Skeletal muscle satellite cell (primary cell): ENCODE results near the gene WNT11.

ENCODE experiments used
- H3K27me3 ChIP-seq: 2 replicates; pipeline ENCODE4 v1.7.0; 2013; ENCODE audit warnings: low read length; ENCODE audit not compliant: control insufficient read depth, insufficient read depth
- H3K36me3 ChIP-seq: 2 replicates; pipeline ENCODE4 v1.7.0; 2013; ENCODE audit warnings: mild to moderate bottlenecking, control low read depth, low read length; ENCODE audit not compliant: insufficient read depth
- H3K4me1 ChIP-seq: 2 replicates; pipeline ENCODE4 v1.7.0; 2013; ENCODE audit warnings: low read length; ENCODE audit not compliant: control insufficient read depth, insufficient read depth
- H3K4me2 ChIP-seq: 2 replicates; pipeline ENCODE4 v1.7.0; 2013; ENCODE audit warnings: mild to moderate bottlenecking, low read length
- H3K4me3 ChIP-seq: 2 replicates; pipeline ENCODE4 v1.7.0; 2013; ENCODE audit warnings: low read length
- H3K9ac ChIP-seq: 2 replicates; pipeline ENCODE4 v1.7.0; 2013; ENCODE audit warnings: mild to moderate bottlenecking, low read depth, low read length, moderate library complexity
- H3K9me3 ChIP-seq: replicated peaks from 2 replicates; pipeline ENCODE4 v1.7.0; 2013; ENCODE audit warnings: mild to moderate bottlenecking, control low read depth, low read length

WNT11 gene

GRCh38 chr11:76176463-76176862 lies 29.8 kb downstream of the WNT11 start:
- Histone ChIP-seq H3K4me1 (no peaks in the 10 kb centered on the region), H3K9ac (no peak overlapping the region), H3K27me3 (peaks cover 45% of the 10 kb centered on the region), H3K36me3 (no peaks in the 10 kb centered on the region), H3K9me3 (no peaks in the 10 kb centered on the region), H3K4me3 (no peak overlapping the region), H3K4me2 (no peak overlapping the region)

GRCh38 chr11:76175783-76176182 lies 30.5 kb downstream of the WNT11 start:
- no peak overlapping the region for H3K4me2 ChIP-seq
- H3K4me3 ChIP-seq = no peak overlapping the region
- no peak overlapping the region for H3K9ac ChIP-seq
- peaks cover 42% of the 10 kb centered on the region for H3K27me3 ChIP-seq
- no peaks in the 10 kb centered on the region for H3K9me3 ChIP-seq
- no peaks in the 10 kb centered on the region for H3K4me1 ChIP-seq
- no peaks in the 10 kb centered on the region for H3K36me3 ChIP-seq

- Histone ChIP-seq H3K36me3 (no peaks in the 10 kb centered on the region), H3K27me3 (peaks cover 34% of the 10 kb centered on the region), H3K4me1 (no peaks in the 10 kb centered on the region), H3K9me3 (no peaks in the 10 kb centered on the region), H3K4me2 (no peak overlapping the region), H3K4me3 (no peak overlapping the region), H3K9ac (no peak overlapping the region)
These were observed 32.0 kb downstream of the WNT11 start for GRCh38 chr11:76174330-76174729.

- H3K9ac ChIP-seq = no peak overlapping the region
- H3K4me3 ChIP-seq = no peak overlapping the region
- H3K27me3 ChIP-seq = peaks cover 40% of the 10 kb centered on the region
- H3K9me3 ChIP-seq = no peaks in the 10 kb centered on the region
- H3K4me1 ChIP-seq = no peaks in the 10 kb centered on the region
- H3K36me3 ChIP-seq = no peaks in the 10 kb centered on the region
- no peak overlapping the region for H3K4me2 ChIP-seq
These were observed 32.6 kb downstream of the WNT11 start for GRCh38 chr11:76173663-76174062.

GRCh38 chr11:76172583-76172982 lies 33.7 kb downstream of the WNT11 start:
- H3K9ac ChIP-seq = no peak overlapping the region
- H3K27me3 ChIP-seq = peaks cover 43% of the 10 kb centered on the region
- H3K9me3 ChIP-seq = no peaks in the 10 kb centered on the region
- H3K4me3 ChIP-seq = no peak overlapping the region
- no peaks in the 10 kb centered on the region for H3K4me1 ChIP-seq
- no peaks in the 10 kb centered on the region for H3K36me3 ChIP-seq
- no peak overlapping the region for H3K4me2 ChIP-seq

- Histone ChIP-seq H3K4me2 (no peak overlapping the region), H3K9ac (no peak overlapping the region), H3K36me3 (no peaks in the 10 kb centered on the region), H3K9me3 (no peaks in the 10 kb centered on the region), H3K4me1 (no peaks in the 10 kb centered on the region), H3K27me3 (peaks cover 58% of the 10 kb centered on the region), H3K4me3 (no peak overlapping the region)
These were observed 35.8 kb downstream of the WNT11 start for GRCh38 chr11:76170468-76170867.

- no peaks in the 10 kb centered on the region for H3K9me3 ChIP-seq
- H3K4me3 ChIP-seq = no peak overlapping the region
- peaks cover 57% of the 10 kb centered on the region for H3K27me3 ChIP-seq
- no peak overlapping the region for H3K4me2 ChIP-seq
- no peaks in the 10 kb centered on the region for H3K4me1 ChIP-seq
- no peaks in the 10 kb centered on the region for H3K36me3 ChIP-seq
- no peak overlapping the region for H3K9ac ChIP-seq
These were observed 36.8 kb downstream of the WNT11 start for GRCh38 chr11:76169473-76169896.

GRCh38 chr11:76167590-76167989 lies 38.7 kb downstream of the WNT11 start:
- Histone ChIP-seq H3K27me3 (peaks cover 61% of the 10 kb centered on the region), H3K9ac (no peak overlapping the region), H3K4me2 (no peak overlapping the region), H3K4me1 (no peaks in the 10 kb centered on the region), H3K36me3 (no peaks in the 10 kb centered on the region), H3K4me3 (no peak overlapping the region), H3K9me3 (no peaks in the 10 kb centered on the region)

- no peak overlapping the region for H3K4me3 ChIP-seq
- H3K4me1 ChIP-seq = no peaks in the 10 kb centered on the region
- H3K27me3 ChIP-seq = peaks cover 60% of the 10 kb centered on the region
- H3K9ac ChIP-seq = no peak overlapping the region
- H3K36me3 ChIP-seq = no peaks in the 10 kb centered on the region
- H3K9me3 ChIP-seq = no peaks in the 10 kb centered on the region
- no peak overlapping the region for H3K4me2 ChIP-seq
These were observed 40.0 kb downstream of the WNT11 start for GRCh38 chr11:76166314-76166713.

GRCh38 chr11:76164861-76165751 lies 41.2 kb downstream of the WNT11 start:
- H3K27me3 ChIP-seq = peaks cover 64% of the 10 kb centered on the region
- no peak overlapping the region for H3K4me3 ChIP-seq
- H3K4me1 ChIP-seq = no peaks in the 10 kb centered on the region
- H3K36me3 ChIP-seq = no peaks in the 10 kb centered on the region
- no peak overlapping the region for H3K9ac ChIP-seq
- no peak overlapping the region for H3K4me2 ChIP-seq
- no peaks in the 10 kb centered on the region for H3K9me3 ChIP-seq

GRCh38 chr11:76164081-76164480 lies 42.2 kb downstream of the WNT11 start:
- no peak overlapping the region for H3K4me3 ChIP-seq
- no peak overlapping the region for H3K4me2 ChIP-seq
- no peaks in the 10 kb centered on the region for H3K36me3 ChIP-seq
- H3K4me1 ChIP-seq = no peaks in the 10 kb centered on the region
- H3K9ac ChIP-seq = no peak overlapping the region
- peaks cover 66% of the 10 kb centered on the region for H3K27me3 ChIP-seq
- no peaks in the 10 kb centered on the region for H3K9me3 ChIP-seq

- Histone ChIP-seq H3K9ac (no peak overlapping the region), H3K4me3 (no peak overlapping the region), H3K4me1 (no peaks in the 10 kb centered on the region), H3K9me3 (no peaks in the 10 kb centered on the region), H3K4me2 (no peak overlapping the region), H3K27me3 (peaks cover 66% of the 10 kb centered on the region), H3K36me3 (no peaks in the 10 kb centered on the region)
These were observed 42.9 kb downstream of the WNT11 start for GRCh38 chr11:76163289-76163880.
